H1 (cell line): Measurements from ENCODE around the gene MPND. TPM values are rescaled to one million over a fixed set of nuclear protein-coding genes. Genes with fewer than 3 reads are reported as not detected.

Source experiments
- CTCF ChIA-PET: fragments of 300-600 bp; sonication (Branson Sonifier 250); formaldehyde crosslinking; loops from one replicate; lab custom pipeline; 2021; ENCODE audit not compliant: partially characterized antibody; lab: Charles Lee
- POLR2A ChIA-PET: fragments of 300-600 bp; sonication (Branson Sonifier 250); formaldehyde crosslinking; loops from one replicate; lab custom pipeline; 2021; ENCODE audit warnings: inconsistent platforms; ENCODE audit not compliant: partially characterized antibody; lab: Charles Lee
- DNase-seq, 2 experiments: peaks; one replicate each; pipeline versions ENCODE4 v3.0.0 to v3.0.0-alpha.2; 2010 to 2022; ENCODE audit warnings: low spot score in 2 of 2, low read depth in 1 of 2, mixed read lengths in 1 of 2
- FAIRE-seq: peaks from 2 replicates; lab custom pipeline; 2011; peaks lifted over from hg19 to GRCh38; lab: Jason Lieb, UNC
- H2AFZ ChIP-seq: 2 replicates; pipeline ENCODE4 v1.8.1; 2012; ENCODE audit warnings: low read length, inconsistent platforms
- H2AK5ac ChIP-seq: 2 replicates; pipeline ENCODE4 v1.6.1; 2013; ENCODE audit warnings: low read depth, low read length
- H2BK120ac ChIP-seq: replicated peaks from 2 replicates; pipeline ENCODE3; 2013; ENCODE audit warnings: low read depth, low read length, inconsistent platforms
- H2BK12ac ChIP-seq: 2 replicates; pipeline ENCODE4 v1.6.1; 2013; ENCODE audit warnings: low read depth, low read length
- H2BK15ac ChIP-seq: 2 replicates; pipeline ENCODE4 v1.6.1; 2013; ENCODE audit warnings: low read length
- H2BK20ac ChIP-seq: 2 replicates; pipeline ENCODE4 v1.6.1; 2013; ENCODE audit warnings: low read length
- H2BK5ac ChIP-seq: 2 replicates; pipeline ENCODE4 v1.6.1; 2013; ENCODE audit warnings: low read depth, low read length
- H3K14ac ChIP-seq: 2 replicates; pipeline ENCODE4 v1.6.1; 2013; ENCODE audit warnings: inconsistent platforms; ENCODE audit not compliant: insufficient read length
- H3K18ac ChIP-seq: 2 replicates; pipeline ENCODE4 v1.6.1; 2013; ENCODE audit warnings: low read length; ENCODE audit errors: extremely low read depth
- H3K23ac ChIP-seq: 2 replicates; pipeline ENCODE4 v1.6.1; 2013; ENCODE audit warnings: inconsistent platforms; ENCODE audit not compliant: insufficient read length
- H3K23me2 ChIP-seq: 2 replicates; pipeline ENCODE4 v1.6.1; 2013; ENCODE audit warnings: low read depth, low read length
- H3K27ac ChIP-seq: 2 replicates; pipeline ENCODE4 v1.6.1; 2011; ENCODE audit warnings: low read depth, low read length, inconsistent platforms
- H3K27me3 ChIP-seq, 4 experiments: replicated peaks in 1 of 4; 1 replicate in 1 of 4; 2 replicates in 3 of 4; pipeline versions ENCODE4 v1.6.1 to v1.8.1; 2011 to 2013; ENCODE audit warnings: low read length in 3 of 4, mild to moderate bottlenecking in 3 of 4, inconsistent platforms in 2 of 4, mixed read lengths in 2 of 4, moderate library complexity in 1 of 4; ENCODE audit not compliant: control insufficient read depth in 3 of 4, insufficient read depth in 3 of 4; ENCODE audit errors: extremely low read depth in 1 of 4
- H3K36me3 ChIP-seq, 4 experiments: 2 replicates each; pipeline versions ENCODE4 v1.6.1 to v1.8.1; 2011 to 2013; ENCODE audit warnings: mild to moderate bottlenecking in 4 of 4, low read length in 3 of 4, moderate library complexity in 2 of 4, control low read depth in 1 of 4, inconsistent platforms in 1 of 4; ENCODE audit not compliant: insufficient read depth in 4 of 4, control insufficient read depth in 2 of 4
- H3K4ac ChIP-seq: replicated peaks from 2 replicates; pipeline ENCODE3; 2013; ENCODE audit warnings: low read length, low read depth, mixed read lengths, inconsistent platforms; ENCODE audit not compliant: insufficient read length
- H3K4me1 ChIP-seq, 4 experiments: replicated peaks in 1 of 4; 1 replicate in 1 of 4; 2 replicates in 3 of 4; pipeline versions ENCODE4 v1.6.1 to v1.8.1; 2011 to 2013; ENCODE audit warnings: low read length in 3 of 4, inconsistent platforms in 2 of 4, mixed read lengths in 1 of 4; ENCODE audit not compliant: insufficient read depth in 4 of 4, control insufficient read depth in 3 of 4
- H3K4me2 ChIP-seq, 2 experiments: 2 replicates each; pipeline versions ENCODE4 v1.6.1 to v1.8.1; 2011 to 2013; ENCODE audit warnings: low read depth in 2 of 2, low read length in 2 of 2, control low read depth in 1 of 2, inconsistent platforms in 1 of 2, mild to moderate bottlenecking in 1 of 2; ENCODE audit not compliant: insufficient read depth in 1 of 2
- H3K4me3 ChIP-seq, 4 experiments: fragments of 200-600, 300-600 bp in 1 of 4; sonication (generic), shearing (Covaris generic), sonication (Bioruptor Twin) in 1 of 4; 2 replicates each; pipeline versions ENCODE4 v1.5.1 to v1.8.1; 2011 to 2016; ENCODE audit warnings: low read length in 4 of 4, low read depth in 3 of 4, control low read depth in 2 of 4, inconsistent platforms in 2 of 4, mild to moderate bottlenecking in 2 of 4, mixed read lengths in 1 of 4, moderate library complexity in 1 of 4; ENCODE audit not compliant: insufficient read depth in 2 of 4; ENCODE audit errors: extremely low read depth in 1 of 4
- H3K56ac ChIP-seq: replicated peaks from 2 replicates; pipeline ENCODE3; 2013; ENCODE audit warnings: low read depth, mild to moderate bottlenecking, mixed read lengths, low read length, inconsistent platforms; ENCODE audit not compliant: insufficient read length
- H3K79me1 ChIP-seq: 2 replicates; pipeline ENCODE4 v1.6.1; 2013; ENCODE audit warnings: low read depth, low read length, control low read depth
- H3K79me2 ChIP-seq, 2 experiments: 2 replicates each; pipeline versions ENCODE4 v1.6.1 to v1.8.1; 2012 to 2013; ENCODE audit warnings: low read length in 2 of 2, mild to moderate bottlenecking in 2 of 2, inconsistent platforms in 1 of 2; ENCODE audit not compliant: insufficient read depth in 2 of 2, control insufficient read depth in 1 of 2
- H3K9ac ChIP-seq, 4 experiments: replicated peaks in 1 of 4; 1 replicate in 1 of 4; 2 replicates in 3 of 4; pipeline versions ENCODE4 v1.6.1 to v1.8.1; 2011 to 2013; ENCODE audit warnings: low read depth in 3 of 4, low read length in 3 of 4, control low read depth in 2 of 4, mild to moderate bottlenecking in 2 of 4, moderate library complexity in 2 of 4, inconsistent platforms in 1 of 4; ENCODE audit errors: extremely low read depth in 1 of 4
- H3K9me3 ChIP-seq, 2 experiments: 2 replicates each; pipeline versions ENCODE4 v1.6.1 to v1.8.1; 2012 to 2013; ENCODE audit warnings: mild to moderate bottlenecking in 2 of 2, moderate library complexity in 2 of 2, control low read depth in 1 of 2, inconsistent platforms in 1 of 2, low read depth in 1 of 2, low read length in 1 of 2, mixed read lengths in 1 of 2; ENCODE audit not compliant: insufficient read depth in 2 of 2
- H4K20me1 ChIP-seq, 2 experiments: replicated peaks in 1 of 2; 2 replicates each; pipeline versions ENCODE3 to v1.8.1; 2011 to 2013; ENCODE audit warnings: inconsistent platforms in 2 of 2, low read length in 2 of 2, mild to moderate bottlenecking in 1 of 2; ENCODE audit not compliant: insufficient read depth in 2 of 2, control insufficient read depth in 1 of 2
- H4K5ac ChIP-seq: 2 replicates; pipeline ENCODE4 v1.6.1; 2013; ENCODE audit warnings: low read length, low read depth, mixed read lengths, inconsistent platforms; ENCODE audit not compliant: insufficient read length
- H4K8ac ChIP-seq: 2 replicates; pipeline ENCODE4 v1.8.0; 2013; ENCODE audit warnings: mild to moderate bottlenecking, moderate library complexity, low read length, inconsistent platforms; ENCODE audit not compliant: insufficient read depth; ENCODE audit errors: extremely low read depth
- H4K91ac ChIP-seq: replicated peaks from 2 replicates; pipeline ENCODE3; 2013; ENCODE audit warnings: low read length, mixed read lengths, inconsistent platforms; ENCODE audit not compliant: insufficient read length
- E2F6 ChIP-seq: IDR thresholded peaks from 2 replicates; pipeline ENCODE4 v1.6.1; 2012; ENCODE audit warnings: inconsistent platforms
- WGBS, 2 experiments: shearing (Covaris generic) in 1 of 2; methylation state at CpG; one replicate each; pipeline versions ENCODE4 v1.1.6 to v1.1.7; 2013 to 2015; ENCODE audit warnings: low lambda C conversion rate in 2 of 2, mixed read lengths in 2 of 2, inconsistent platforms in 1 of 2, low coverage in 1 of 2, missing lambda C conversion rate in 1 of 2; ENCODE audit not compliant: insufficient replicate concordance in 2 of 2, insufficient coverage in 1 of 2, insufficient read length in 1 of 2; ENCODE audit errors: extremely low coverage in 1 of 2, missing lambda C conversion rate in 1 of 2; 5-methylcytosine and 5-hydroxymethylcytosine counted together
- polyA plus RNA-seq, 7 experiments: library from polyadenylated mRNA; depleted of rRNA in 3 of 7; stranded (reverse) in 5 of 7; unstranded in 2 of 7; fragments of >200 nt in 5 of 7; fragments of 200-250 nt in 2 of 7; gene quantifications; 1 replicate in 5 of 7; 2 replicates in 1 of 7; 4 replicates in 1 of 7; pipeline versions ENCODE4 v1.2.1 to v1.2.3, GENCODE V29; 2011 to 2013; ENCODE audit warnings: missing spikeins in 2 of 7, mixed read lengths in 2 of 7
- total RNA-seq: library from RNA; stranded (reverse); fragmentation: NEBNext Ultra II Directional; extraction: Animal tissue kit (Norgen Biotek cat#: 25700); gene quantifications from 2 replicates; pipeline ENCODE4 v1.2.1, GENCODE V29; 2021

Gene MPND
- total and polyA plus RNA-seq, 2 of the 8 experiments (the other 6 are each of a cell fraction or from before 2014, with no cell fraction given) = 22.9 to 27.7 TPM

- H2AFZ ChIP-seq = no peak overlapping the region
- ChIA-PET CTCF (interaction anchor here (0.5 to 6.3 kb wide), 15 partner anchors 8 to 237 kb away, joined by 3 to 72 read pairs (median 6); partner anchors contain the start of genes CHAF1A and SH3GL1), POLR2A (interaction anchor here (1.0 to 5.8 kb wide), 14 partner anchors 9 to 48 kb away, joined by 3 to 63 read pairs (median 8); partner anchors contain the start of genes CHAF1A, MPND and SH3GL1)
- no peak overlapping the region for H3K4ac ChIP-seq
- H3K79me2 ChIP-seq = peaks cover 0 to 44% of the 10 kb centered on the region in 2 experiments; a peak in 1 of 4 replicates
- H3K56ac ChIP-seq = no peak overlapping the region
- no peaks in the 10 kb centered on the region for H3K9me3 ChIP-seq
- H4K8ac ChIP-seq = peak overlapping the region; percentile 82
- H4K5ac ChIP-seq = no peak overlapping the region
- H4K20me1 ChIP-seq = peaks cover 16 to 43% of the 10 kb centered on the region in 2 experiments
- TF ChIP-seq E2F6 = no peak
- peak overlapping the region; percentile 28 for H2BK5ac ChIP-seq
- H3K79me1 ChIP-seq = peaks cover 18% of the 10 kb centered on the region
- H3K27ac ChIP-seq = peak overlapping the region; percentile 25; the same call in 1 of the 2 replicates
- no peak overlapping the region for H3K9ac ChIP-seq
- H2BK120ac ChIP-seq = no peak overlapping the region
- no peak overlapping the region for H4K91ac ChIP-seq
- FAIRE-seq = no peak
- H3K4me1 ChIP-seq = peaks cover 5 to 43% (median 35%) of the 10 kb centered on the region in 4 experiments
- H2BK20ac ChIP-seq = no peak overlapping the region; the same call in 1 of the 2 replicates
- no peaks in the 10 kb centered on the region for H3K27me3 ChIP-seq
- no peaks in the 10 kb centered on the region for H3K23me2 ChIP-seq
- H3K4me3 ChIP-seq = no peak overlapping the region
- no peaks in the 10 kb centered on the region for H3K36me3 ChIP-seq
- peak overlapping the region in 1 of 2 experiments; percentile 46; a peak in 1 of 4 replicates for H3K4me2 ChIP-seq
- peak overlapping the region; percentile 9; the same call in 1 of the 2 replicates for H2AK5ac ChIP-seq
- DNase-seq = no peak
- H3K18ac ChIP-seq = no peak overlapping the region; the same call in 1 of the 2 replicates
- H2BK12ac ChIP-seq = peak overlapping the region; percentile 78; the same call in 1 of the 2 replicates
- H2BK15ac ChIP-seq = no peak overlapping the region
- 84% methylated on average over 16 of the region's 16 CpGs; no CpG with 5 or more reads in 1 of the 2 experiments for WGBS, 2 experiments
- H3K23ac ChIP-seq = no peak overlapping the region
- H3K14ac ChIP-seq = no peak overlapping the region
These were observed 32.8 kb downstream of the MPND start for GRCh38 chr19:4376028-4376670.
